ENCODE measurements around the gene USP49.

Gene USP49

DNA sequence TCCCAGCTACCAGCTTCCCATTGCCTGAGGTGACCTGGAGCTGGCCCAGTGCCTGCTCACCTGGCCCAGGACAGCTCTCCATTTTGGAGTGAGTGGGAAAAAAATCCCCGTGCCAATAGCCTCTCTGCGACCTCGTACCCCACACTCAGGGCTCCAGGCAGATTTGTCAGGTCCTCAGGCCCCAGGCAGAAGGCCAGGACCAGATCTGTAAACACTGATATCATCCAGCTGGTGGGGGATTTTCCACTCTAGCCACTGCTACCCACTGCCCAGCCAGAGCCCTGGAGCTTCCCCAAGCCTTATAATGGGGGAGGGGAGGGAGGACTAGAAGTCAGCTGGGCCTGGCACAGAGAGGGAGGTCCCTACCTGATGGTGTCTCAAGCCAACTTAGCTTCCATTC, 146.6 kb downstream of the USP49 start:
- DNase-seq, result no peak

DNA sequence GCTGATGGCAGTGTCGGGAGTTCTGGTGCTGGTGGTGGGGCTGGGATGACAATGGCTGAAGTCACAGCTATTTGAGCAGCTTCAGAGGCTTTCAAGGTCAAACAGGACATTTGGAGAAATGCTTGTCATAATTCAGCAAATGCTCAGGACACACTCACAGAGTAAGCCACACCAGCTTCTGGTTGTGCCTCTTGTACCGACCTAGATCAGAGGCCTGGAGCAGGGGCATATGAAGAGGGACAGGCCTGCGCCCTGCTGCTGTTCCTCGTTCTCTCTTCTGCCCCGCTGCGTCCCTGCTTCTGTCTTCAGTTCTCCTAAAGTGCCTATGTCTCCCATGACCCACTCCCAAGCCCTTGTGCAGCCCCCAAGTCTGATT, 147.1 kb downstream of the USP49 start:
- DNase-seq, result no peak

DNA sequence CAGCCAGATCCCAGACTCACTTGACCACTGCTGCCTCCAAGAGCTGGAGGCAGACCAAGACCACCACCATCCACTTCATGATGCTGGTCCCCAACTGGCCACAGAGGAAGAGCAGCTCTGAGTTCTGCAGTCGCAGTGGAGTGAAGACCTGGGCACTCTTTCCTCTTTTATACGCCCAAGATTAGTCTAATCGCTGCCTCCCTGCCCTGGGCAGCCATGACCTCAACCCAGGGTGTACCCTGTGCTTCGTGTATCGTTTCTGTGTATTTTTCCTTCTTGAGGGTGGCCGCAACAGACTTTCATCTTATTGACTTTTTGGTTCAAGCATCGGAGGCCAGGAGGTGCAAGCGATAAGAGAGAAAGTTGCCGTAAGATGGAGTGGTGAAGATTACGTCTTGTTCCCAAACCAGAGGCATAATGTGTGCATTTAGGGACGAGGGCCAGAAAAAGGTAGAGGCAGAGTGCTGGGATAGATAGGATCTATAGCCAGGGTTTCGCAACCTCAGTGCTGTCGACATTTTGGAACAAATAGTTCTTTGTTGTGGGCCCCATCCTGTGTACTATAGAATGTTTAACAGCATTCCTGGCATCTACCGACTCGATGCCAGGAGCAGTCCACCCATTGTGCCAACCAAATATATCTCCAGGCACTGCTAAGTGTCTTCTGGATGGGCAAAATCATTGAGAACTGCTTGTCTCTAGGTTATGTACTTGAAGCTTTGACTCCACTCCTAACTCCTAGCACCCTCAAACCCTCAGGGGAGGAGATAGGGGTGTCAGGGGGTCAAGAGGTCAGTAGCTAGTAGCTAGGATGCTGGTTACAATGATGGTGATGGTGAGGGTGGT, 147.7 kb downstream of the USP49 start, which contains the start of gene PGC:
Gene PGC, minus strand, starts transcription at position 142 of the 846 bp plus-strand sequence. Its CDS starts 63 bp downstream, at position 79.
- DNase-seq, result no peak

DNA sequence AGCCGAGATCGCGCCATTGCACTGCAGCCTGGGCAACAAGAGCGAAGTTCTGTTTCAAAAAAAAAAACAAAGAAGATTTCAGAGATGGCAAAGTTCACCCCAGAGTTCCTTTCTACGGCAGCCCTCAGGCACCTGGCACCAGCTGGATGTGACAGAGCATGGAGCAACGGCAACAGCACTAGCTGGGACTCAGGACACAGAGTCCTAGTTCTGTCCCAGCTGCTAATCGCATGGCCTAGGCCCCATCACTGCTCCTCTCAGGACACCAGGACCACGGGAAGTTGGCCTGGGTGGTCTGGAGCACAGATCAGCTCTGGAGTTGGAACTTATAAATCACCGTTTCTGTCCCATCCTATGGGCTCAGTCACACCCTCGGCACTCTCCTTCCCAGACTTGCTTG, 149.1 kb downstream of the USP49 start:
- DNase-seq, result no peak

DNA sequence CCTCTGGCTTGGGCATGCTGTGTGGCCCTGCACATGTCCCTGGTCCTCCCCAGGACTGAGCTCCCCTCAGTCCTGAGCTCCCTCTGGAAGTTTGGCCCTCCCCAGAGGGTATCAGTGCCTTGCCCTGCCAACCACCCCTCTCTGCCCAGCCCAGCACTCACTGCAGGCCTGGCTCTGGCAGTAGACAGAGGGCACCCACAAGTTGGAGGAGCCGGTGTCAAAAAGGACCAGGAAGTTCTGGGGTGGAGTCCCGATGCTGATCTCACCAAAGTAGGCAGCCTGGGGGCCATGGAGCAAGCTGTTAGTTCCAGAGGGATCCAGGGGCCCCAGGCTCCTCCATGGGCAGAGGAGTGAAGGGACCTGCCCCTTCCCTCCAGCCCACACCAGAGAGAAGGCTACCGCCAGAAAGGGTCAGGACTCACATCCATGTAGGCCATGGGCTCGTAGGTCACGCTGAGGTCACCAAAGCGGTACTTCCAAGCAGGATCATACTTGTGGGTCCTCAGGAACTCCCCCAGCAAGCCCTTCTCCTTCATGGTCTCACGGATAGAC, 150.9 kb downstream of the USP49 start:
- DNase-seq, result no peak

DNA sequence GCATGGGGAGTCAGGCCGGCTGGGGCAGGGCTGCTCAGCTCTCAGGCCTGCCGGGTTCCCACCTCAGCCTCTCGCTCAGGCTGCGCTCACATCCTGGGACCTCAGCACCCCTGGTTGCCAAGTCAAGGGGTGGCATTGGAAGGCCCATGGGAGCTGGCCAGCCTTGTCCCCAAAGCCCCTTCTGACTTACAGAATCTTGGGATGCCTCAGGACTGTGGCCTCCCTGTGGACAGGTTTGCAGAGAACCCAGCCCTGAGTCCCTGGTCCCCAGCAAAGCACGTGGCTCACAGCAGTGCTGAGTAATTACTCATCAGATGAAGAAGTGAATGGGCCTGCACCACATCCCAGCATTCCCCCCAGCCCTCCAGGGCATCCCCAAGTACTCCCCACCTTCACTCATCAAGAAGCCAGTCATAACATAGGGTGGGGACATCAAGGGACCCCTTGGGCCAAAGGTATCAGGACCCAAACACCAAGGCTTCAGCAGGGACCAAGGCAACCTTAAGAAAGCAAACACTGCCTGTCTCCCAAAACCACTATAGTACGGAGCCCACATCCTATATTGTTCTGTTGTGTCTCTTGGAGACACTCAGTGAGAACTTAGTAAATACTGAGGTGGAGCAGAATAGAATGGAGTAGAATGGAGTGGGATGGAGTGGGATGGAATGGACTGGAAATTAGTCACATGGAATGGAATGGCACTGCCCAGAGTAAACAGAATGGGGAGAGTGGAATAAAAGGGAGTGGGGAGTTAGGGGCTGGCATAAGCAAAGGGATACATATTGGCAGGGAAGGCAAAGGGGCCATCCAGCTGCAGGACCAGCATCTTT, 151.6 kb downstream of the USP49 start:
- no peak for DNase-seq

DNA sequence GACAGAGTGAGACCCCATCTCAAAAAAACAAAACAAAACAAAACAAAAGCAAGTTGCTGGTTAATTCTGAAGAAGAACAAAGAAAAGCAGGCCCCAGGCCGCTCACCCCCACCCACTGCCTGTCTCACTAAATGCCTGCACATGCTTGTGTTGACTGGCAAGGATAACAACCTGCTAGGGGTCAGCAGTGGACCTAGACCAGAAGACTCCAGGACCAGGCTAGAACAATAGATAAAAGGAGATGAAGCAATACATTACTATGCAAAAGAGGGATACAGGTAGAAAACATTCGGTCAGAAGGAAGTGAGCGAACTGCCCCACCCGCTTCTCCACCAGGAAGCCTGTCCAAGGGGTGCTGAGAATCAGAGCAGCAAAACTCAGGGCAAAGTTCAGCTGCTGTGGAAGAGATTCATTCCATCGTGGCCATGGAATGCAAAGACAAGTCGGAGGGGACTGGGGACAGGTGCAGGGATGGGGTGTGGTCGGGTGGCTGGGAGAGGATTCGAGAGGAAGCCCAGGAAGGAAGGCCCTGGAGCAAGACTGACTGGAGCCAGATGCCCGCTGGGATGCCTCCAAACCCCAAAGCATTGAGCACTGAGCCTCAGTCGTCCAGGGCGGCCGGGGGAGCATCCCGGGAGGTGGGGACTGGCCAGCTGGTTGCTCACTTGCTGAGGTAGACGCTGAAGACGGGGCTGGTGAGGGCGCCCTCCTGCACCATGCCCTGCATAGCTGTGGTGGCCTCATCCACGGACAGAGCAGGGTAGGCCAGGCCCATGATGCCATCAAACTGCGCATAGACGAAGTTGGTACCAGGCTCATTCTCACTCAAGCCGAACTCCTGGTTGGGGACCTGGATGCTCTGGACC, 153.3 kb downstream of the USP49 start:
- no peak for DNase-seq

DNA sequence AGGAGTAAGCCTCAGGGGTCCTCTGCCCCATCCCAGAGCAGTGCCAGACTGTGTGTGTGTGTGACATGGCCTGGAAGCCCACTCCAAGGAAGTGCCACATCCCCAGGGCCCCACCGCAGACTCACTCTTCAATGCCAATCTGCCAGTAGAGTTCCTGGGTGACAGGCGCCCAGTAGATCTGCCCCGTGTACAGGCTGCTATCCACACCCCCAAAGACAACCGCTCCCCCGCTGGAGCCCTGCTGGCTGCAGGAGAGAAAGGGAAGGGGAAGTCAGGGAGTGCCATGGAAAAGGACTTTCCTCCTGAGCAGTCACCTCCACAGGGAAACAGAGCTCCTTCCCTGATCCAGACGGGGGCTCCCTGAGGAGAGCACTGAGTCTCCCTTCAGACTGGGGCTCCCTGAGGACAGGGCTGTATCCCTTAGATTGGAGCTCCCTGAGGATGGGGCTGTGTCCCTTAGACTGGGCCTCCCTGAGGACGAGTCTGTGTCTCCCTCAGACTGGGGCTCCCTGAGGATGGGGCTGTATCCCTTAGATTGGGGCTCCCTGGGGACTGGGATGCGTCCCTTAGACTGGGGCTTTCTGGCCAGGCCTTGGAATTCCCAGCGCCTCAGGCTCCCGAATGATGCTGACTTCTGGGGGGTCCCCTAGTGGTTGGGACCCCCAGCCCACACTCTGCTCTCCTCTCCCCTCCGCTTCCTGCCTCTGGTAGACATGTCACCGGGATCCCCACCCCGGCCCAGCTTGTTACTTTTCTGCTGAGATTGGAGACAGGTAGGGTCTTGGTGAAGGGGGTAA, 154.6 kb downstream of the USP49 start:
- no peak for DNase-seq
